Urothelium cell line (cell line): ENCODE measurements around the gene RPRM.
"Not testable (repeated sequence)": the region's sequence is repeated elsewhere in the genome, so short reads cannot be mapped to it uniquely, and the experiment has no call there.

Source experiments
- DNase-seq: peaks from one replicate; pipeline ENCODE4 v3.0.0; 2011; ENCODE audit warnings: low spot score, mixed read lengths
- FAIRE-seq: peaks from 2 replicates; lab custom pipeline; 2011; peaks lifted over from hg19 to GRCh38; lab: Jason Lieb, UNC

Gene RPRM

DNA sequence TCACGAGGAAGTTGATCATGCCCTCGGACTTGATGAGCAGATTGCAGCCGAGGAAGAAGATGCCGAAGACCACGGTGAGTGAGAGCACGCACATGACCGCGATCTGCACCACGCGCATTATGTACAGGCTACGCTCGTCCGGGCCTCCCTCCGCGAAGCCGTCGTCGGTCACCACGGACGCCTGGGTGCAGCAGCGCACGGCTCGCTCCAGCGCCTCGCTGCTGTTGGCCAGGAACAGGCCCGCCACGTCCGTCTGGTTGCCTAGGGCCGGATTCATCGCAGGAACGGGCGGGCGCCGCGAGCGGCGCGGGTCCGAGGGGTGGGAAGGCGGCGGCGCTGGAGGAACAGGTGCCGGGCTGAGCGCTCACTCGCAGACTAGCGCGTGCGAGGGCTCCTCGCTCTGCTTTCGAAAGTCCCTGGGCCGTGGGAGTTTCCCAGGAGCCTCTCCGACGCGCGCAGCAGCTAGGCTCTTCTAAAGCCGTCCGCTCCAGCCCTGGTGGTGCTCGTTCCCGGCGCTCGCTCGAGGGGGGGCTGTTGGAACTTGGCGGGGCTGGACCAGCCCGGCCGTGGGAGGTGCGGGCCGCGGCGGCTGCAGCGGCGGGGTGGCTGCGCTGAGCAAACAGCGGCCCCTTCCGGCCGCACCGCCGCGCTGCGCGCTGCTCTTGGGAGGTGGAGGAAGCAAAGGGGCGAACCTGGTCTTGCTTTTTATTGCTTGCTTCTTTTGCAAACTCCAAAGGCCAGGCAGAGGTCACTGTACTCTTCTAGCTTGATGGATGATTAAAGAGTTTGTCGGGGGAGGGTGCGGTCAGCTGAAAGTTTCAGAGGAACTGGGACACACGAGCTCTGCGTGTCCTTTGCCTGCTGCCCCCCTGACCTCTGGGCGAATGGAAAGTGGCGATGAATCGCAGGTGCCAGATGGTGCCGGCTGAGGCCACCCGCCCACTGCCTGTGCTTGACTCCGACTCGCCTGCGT lies at the start of gene RPRM:
Gene RPRM, minus strand, starts transcription at position 474 of the 973 bp plus-strand sequence. Its CDS starts 197 bp downstream, at position 277.
- DNase-seq: no peak
- FAIRE-seq: no peak

DNA sequence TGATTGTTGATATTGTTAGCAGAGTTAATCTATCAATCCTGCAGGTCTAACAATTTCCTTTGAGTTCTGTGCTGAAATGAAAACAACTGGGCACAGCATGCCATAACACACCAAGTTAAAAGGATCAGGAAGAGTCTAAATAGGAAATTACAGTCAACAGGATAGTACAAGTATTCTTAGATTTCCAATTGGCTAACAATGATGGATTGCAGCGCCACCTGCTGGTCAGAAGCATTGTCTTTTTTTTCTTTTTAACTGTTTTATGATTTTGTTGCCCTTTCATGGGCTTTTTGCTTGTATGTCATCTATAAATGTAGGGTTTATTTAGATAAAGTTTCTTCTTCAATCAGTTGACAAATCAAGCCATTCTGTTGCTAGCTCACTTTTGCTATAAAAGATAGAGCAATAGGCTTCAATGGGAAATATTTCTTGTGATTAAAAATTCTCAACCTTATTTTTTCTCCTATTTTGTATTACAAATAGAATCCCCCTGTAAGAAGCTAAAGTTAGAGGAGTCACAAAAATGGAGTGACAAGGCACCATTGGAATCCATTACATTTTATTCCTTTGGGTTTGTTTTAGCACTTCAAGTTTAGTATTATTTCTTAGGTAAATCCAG lies 40.8 kb upstream of the RPRM start:
- FAIRE-seq: no peak
- peak; percentile 14 for DNase-seq

DNA sequence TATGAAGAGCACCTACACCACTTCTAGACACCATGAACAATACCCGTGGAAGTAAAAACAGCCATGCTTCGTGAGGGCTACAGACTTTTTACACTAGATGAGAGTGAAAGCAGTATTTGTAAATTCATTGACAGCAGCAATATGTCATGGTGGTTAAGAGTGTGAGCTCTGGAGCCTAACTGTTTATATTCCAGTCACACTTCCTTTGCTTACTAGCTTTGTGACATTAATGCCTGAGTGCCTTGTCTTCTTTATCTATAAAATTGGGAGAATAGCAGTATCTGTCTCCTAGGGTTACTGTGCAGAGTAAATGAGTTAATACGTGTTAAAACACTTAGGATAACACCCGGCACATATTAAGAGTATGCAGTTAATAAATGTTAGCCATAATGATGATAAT lies 33.8 kb upstream of the RPRM start:
- DNase-seq: no peak
- FAIRE-seq: no peak

DNA sequence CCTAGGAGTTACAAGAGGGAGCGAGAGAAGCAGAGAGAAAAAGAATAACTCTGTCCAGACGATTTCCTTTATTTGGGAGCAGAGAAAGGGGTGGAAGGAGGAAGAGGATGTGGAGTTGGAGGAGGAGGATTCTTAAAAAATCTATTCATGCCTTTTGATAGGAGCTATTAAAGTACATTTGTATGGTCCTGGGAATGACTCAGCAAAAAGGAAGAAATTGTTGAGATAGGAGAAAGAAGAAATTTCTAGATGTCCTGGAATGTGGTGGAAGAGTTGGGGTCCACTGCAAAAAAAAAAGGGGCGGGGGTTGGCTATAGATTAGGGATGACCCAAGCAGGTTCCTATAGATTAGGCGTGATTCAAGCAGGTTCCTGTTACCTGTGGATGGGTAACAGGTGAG lies 32.4 kb upstream of the RPRM start:
- DNase-seq: no peak
- no peak for FAIRE-seq

DNA sequence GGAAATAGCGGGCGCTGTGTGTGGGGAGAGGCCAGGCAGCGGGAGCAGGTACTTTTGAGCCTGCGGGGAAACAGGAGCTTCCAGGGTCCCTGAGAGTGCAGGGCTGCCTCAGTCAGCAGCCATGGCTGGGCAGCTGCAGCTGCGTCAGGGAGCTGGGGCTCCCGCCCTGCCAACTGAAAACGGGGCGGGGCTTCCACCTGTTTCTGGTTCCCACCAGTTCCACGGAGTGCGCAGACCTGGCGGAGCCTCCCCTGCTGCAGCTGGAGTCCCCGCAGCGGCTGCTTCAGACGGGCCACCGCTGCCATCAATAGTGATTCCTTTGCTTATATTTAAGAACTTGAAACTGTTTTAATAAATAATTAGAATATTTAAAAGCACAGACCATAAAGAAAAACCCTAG lies 30.6 kb upstream of the RPRM start:
- FAIRE-seq (no peak), DNase-seq (no peak)

DNA sequence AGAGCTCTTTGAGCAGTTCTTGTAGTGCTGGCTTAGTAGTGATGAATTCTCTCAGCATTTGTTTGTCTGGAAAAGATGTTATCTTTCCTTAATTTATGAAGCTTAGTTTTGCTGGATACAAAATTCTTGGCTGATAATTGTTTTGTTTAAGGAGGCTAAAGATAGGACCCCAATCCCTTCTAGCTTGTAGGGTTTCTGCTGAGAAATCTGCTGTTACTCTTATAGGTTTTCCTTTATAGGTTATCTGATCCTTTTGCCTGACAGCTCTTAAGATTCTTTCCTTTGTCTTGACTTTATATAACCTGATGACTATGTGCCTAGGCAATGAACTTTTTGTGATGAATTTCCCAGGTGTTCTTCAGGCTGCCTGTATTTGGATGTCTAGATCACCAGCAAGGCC lies 27.9 kb upstream of the RPRM start:
- FAIRE-seq, DNase-seq: not testable (repeated sequence)

DNA sequence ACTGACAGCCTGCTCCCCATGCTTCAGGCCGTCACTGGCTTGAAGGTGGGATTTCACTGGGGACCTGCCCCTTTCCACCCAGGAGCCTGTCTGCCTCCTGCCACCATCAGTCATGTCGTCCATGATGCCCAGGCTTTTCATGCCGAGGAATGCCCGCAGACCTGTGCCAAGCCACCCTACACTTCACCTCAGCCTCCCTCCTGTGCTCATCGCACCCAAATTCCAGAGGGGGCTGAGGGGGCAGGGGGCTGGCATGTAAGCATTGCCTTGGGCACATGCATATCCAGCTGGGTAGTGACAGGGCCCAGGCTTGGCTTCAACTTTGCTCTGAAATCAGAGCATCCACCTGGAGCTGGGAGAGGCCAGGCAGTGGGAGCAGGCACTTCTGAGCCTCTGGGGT lies 20.9 kb upstream of the RPRM start:
- DNase-seq: no peak
- FAIRE-seq: no peak

DNA sequence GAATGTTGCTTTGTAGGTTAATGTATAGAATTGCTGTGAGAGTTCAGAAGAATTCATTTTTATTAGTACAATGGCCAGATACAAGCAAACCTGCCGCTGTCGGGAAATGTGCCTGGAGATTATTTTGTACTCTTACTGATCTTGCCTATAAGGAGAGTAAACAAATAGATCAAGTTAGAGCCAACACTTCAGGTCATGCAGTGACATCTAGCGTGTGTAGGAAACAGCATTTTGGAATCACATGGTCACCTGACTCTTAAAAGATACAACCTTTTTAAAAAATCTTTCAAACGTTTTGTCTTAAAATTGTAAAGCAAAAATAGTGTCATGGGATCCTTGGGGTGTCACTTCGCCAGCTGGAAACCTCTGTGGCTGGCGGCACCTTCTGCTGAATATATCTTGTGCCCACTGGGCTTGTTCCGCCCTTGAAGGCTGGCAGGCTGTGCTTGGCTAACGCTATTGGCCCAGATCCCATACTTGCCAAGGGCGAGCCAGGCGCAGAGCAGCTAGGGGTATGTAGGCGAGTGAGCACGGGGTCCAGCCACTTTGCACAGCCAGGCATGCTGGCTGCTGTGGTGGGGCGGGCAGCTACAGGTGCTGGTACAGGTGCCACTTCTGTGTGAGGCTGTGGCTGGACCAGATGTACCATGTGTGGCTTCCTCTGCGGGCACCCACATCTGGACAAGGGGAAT lies 19.5 kb upstream of the RPRM start:
- FAIRE-seq: no peak
- DNase-seq: no peak

DNA sequence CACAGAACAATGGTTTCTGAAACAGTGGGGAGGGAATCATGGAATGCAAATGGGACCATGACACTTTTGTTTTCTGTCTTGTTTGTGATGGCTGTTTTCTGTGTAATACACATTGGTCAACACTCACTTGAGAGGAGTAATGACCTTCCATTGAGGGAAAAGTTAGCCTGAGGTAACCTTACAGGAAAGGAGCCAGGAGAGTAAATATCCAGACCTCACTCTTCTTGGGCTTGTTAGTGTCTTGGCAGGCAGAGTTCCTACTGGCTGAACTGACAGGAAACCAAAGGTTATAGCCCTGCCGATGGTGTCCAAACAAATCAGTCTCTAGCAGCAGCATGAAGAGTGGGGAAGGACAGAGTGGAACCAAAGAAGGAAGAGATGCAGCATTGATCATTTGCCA lies 17.2 kb upstream of the RPRM start:
- DNase-seq: no peak
- no peak for FAIRE-seq

DNA sequence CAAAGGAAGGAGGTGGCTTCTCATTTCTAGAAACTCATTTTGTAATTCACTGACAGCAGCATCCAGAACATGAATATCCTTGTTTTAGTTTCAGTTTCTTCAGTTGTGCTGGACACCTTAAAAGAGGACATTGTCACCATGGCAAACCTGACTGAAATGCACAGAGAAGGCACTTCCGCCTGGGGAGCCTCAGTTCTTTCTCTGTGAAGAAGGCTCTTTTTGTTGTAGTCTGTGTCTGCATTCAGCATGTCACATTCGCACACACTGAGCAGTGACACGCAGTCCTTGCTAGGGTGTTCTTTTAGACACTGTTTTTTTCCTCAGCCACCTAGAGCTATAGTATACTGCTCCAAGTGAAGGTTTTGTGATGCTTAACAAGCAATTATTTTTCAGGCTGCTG lies 9.5 kb upstream of the RPRM start:
- FAIRE-seq: no peak
- DNase-seq: no peak

DNA sequence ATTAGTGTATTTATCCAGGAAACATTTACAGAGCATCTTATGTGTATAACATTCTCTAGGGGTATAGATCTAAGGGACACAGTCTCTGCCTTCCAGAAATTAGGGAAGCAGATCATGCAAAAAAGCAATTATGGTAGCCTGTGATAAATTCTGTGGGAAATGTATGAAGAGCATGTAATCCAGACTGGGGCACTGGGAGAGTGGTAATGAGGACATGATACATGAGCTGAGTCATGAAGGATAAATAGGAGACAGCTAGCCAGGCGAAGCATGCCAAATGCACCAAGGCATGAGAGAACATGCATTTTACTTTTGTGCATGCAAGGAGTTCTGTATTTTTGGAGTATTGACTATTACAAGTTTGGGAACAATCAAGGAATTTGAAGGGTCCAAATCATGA lies 8.9 kb upstream of the RPRM start:
- FAIRE-seq (no peak), DNase-seq (no peak)

DNA sequence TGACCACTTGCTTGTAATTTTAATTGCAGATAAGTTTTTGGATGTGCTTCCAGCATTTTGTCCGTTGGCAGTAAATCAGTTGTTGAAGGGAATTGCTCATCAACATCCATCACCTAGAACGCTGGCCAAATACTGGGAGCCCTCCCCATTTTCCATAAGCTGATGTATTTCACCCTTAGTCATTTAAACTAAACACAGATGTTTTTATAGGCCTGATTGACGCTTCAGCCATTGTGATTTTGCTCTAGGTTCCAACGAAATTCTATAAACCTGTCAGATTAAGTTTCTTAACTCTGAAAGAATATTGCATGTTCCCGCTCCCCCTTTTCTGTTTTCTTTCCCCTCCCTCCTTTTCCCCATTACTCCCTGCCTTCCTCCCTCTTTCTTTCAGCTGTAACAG lies 1.0 kb upstream of the RPRM start:
- FAIRE-seq (no peak), DNase-seq (no peak)

DNA sequence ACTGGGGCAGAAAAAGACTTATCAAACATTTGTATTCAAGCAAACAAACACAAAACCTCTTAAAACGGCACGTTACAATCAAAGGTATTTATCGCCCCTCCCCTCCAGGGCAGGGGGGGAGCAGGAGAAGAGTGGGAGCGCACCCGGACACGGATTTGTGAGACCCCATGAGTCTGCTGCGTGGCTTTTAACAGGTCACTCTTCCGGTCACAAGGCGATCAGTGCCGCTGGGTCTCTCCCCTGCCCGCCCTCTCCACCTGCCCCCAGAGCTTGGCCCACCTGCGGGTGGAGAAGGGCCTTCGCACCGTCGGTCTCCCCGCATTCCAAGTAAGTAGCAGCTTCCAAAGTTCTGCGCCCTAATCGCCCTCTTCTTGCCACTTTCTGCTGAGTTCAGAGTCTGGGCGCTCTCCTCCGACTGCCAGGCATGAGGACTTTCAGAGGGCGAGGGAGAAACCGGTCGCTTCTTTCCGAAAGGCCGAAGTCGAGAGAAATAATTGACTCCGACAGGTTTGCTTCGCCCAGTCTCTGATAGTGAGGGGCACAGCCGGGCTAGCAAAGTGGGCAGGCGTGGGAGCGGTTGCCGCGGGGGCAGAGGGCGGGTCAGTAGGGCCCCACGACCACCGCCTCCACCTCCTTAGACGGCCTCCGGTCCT lies 800 bp downstream of the RPRM start:
- DNase-seq (no peak), FAIRE-seq (no peak)

DNA sequence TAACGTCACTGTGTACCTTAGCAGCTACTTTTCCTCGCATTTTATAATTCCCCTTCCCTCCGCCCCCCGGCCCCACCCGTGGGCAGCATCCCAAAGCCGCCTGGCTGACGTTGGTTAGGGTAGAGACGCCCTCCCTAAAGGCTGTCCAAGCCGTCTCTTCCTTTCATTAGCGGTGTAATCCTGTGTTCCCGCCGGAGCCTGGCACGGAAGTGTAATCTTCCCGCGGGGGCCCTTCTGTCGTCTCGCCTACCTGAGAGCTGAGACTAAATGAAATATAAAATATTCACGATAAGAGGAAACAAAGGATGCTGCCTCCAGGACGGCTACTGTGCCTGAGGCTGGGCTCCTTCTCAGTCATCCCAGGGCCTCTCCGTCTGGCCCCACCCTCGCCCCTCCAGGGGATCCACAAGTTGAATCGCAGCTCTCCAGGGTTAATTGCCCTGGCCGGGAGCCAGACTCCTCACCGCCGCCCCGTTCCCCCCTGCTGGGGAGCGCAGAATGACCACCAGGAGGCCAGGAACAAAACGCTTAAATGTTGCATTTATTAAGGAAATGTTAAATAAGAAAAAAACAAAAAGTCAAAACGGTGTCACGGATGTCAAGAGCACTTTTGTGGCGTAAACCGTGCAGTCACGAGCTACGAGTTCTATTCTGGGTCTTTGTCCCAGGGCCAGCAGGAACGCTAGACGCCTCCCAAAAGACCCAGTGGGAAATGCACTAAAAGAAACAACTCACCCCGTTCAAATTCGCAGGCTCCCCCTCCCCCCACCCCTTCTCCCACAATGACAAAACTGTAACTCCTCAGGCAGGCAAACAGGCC lies 1.5 kb downstream of the RPRM start:
- FAIRE-seq (no peak), DNase-seq (peak; percentile 30)

DNA sequence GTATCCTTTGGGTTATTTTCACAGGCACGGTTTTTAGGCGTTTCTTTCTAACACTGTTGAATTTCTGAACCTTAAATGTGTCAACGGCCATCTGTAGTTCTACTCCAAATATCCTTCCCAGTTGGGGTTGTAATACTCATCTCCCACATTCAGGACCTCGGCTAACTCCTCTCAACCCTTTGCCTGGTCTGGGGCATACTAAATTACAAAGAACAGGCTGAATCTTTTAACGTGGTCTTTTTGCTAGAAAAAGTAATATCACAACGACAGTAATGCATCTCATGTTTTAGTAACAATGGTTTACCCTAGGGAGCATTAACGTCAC lies 2.1 kb downstream of the RPRM start:
- FAIRE-seq (no peak), DNase-seq (no peak)

DNA sequence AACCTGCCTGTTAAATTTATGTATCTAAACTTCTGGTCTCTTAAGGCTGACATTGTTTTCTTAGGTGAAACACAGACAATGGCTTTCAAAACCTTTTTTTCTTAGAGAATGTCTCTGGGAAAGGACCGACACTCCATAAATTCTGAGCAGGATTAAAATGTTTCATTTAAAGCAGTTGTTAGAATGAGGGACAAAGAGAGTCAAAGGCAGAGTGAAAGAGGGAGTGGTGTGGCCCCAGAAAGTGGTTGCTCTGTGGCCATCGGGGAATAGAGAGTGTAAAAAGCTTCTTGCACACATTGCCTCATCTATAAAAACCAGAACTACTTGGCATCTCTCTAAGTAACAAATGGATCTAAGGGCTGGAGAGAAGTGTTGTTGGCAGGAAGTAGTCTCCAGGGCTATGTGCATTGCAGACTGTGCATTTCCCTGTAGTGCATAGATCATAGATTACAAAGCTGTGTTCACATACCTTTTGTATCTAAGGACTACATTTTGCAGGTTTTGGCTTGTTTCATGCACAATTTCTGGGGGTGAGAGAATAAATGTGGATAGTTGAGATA lies 3.6 kb downstream of the RPRM start:
- DNase-seq (no peak), FAIRE-seq (no peak)

DNA sequence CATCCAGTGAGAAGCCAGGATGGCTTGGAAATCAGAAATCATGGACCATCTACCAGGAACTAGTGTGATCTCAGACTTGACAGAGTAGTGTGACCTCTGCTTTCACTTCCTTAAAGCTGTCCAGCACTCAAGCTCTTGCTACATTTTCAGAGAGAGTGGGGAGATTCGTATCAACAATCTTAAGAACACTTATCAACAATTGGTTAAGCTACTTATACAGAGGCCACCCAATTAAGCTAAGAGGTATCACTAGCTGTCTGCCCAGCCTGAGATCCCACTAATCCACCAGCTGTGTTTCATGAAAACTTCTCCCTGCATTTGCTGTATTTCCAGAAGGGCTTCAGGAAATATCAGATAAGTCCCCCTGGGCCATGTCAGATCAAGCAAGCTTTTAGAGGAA lies 4.2 kb downstream of the RPRM start:
- FAIRE-seq: no peak
- no peak for DNase-seq

DNA sequence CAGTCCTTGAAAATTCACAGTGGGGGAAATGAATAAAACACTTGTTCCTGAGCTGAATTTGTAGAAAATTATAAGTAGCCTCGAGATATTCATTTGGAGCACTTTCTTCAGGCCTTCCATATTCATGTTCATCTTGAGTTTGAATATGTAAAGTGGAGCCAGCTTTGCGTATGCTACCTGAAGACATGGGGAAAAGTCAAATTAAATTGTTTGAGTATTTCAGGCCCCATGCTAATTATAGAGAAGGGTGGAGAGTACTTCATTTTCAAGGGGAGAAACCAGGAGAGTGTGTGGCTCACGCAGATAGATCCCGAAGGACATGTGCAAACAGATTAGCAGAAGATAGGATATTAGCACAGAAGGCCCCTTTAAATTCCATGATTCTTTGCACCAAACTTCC lies 7.7 kb downstream of the RPRM start:
- DNase-seq: no peak
- no peak for FAIRE-seq

DNA sequence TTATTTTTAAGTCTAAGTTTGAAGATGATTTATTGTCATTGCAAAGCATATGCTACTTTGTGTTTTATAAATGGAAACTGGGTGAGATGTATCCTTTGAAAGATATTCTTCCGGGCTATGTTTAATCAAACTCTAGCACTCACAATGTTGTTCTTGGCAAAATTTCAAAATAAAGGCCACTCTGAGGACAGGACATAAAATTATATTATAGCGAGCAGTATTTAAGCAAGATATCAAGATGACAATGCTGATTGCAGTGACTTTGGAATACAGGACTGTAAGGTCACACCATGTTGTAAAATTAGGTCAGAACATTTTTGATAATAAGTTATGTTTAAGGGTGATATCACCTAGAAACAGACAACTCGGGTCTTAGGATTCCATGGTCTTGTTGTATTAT lies 14.2 kb downstream of the RPRM start:
- DNase-seq: no peak
- no peak for FAIRE-seq

DNA sequence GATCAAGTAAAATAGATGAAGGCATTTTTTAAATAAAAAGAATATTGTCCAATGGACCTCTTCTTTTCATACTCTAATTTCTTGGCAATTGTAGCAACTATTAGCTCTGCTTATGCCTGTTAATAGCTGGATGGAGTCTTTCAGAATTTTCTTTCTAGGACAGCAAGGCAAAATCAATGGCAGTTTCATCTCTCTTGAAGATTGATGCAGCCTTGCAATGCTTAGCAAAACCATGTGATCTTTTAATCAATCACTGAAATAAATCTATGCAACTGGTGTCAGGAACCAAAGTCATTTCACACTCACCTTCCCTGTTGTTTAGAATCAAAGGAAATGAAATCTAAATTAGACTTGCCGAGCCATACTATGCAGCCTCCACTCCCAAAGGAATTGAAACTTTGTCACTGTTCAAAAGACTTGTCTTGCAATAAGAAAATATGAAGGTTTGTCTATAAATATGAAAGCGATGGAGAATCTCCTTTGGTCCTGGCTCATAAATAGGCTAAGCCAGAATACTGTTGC lies 16.2 kb downstream of the RPRM start:
- DNase-seq (no peak), FAIRE-seq (no peak)
